ENCODE results near the gene CYP11A1.

CYP11A1 gene

DNA sequence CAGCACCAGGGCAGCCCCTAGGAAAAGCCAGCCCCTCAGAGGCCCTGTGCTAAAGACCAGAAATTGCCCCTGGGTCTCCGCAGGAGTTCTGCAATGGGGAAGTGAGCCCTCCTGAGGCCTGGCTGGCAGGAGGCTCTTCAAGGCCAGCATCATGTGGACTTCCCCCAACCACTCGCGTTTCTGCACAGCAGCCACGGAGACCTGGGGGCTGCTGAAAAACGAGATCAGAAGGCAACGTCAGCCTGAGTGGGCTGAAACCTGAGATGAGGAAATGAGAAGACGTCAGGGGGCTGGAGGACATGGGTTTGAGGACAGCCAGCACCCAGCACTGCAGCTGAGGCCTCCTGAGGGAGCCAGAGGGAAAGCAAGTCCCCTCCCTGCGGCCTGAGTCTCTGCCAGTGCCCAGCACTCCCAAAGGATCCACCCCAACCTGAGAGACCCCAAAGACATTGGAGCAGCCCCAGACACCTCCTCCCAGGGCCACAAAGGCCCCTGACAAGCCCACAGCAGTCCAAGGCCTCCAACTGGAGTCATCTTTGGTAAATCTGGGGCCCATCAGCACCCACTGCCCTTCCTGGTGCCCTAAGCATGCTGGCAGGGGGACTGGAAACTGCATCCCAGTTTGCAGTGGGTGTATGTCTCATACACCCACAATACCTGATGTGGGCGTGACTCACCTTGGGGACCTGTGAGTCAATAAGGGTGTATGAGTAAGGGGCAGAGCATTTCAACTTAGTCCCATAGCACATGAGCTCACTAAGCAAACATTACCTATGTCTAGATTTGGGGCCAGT, 29.2 kb upstream of the CYP11A1 start:
- peak; percentile 92 for DNase-seq (ENCODE audit: low read depth)
- H3K4me3 ChIP-seq (ENCODE audit: low read depth, low read length) = peak overlapping the region; percentile 33
- TF ChIP-seq, protein P1, sequence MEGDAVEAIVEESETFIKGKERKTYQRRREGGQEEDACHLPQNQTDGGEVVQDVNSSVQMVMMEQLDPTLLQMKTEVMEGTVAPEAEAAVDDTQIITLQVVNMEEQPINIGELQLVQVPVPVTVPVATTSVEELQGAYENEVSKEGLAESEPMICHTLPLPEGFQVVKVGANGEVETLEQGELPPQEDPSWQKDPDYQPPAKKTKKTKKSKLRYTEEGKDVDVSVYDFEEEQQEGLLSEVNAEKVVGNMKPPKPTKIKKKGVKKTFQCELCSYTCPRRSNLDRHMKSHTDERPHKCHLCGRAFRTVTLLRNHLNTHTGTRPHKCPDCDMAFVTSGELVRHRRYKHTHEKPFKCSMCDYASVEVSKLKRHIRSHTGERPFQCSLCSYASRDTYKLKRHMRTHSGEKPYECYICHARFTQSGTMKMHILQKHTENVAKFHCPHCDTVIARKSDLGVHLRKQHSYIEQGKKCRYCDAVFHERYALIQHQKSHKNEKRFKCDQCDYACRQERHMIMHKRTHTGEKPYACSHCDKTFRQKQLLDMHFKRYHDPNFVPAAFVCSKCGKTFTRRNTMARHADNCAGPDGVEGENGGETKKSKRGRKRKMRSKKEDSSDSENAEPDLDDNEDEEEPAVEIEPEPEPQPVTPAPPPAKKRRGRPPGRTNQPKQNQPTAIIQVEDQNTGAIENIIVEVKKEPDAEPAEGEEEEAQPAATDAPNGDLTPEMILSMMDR (IDR thresholded peaks at IDR 0.05; ENCODE audit: low read depth, low read length, missing control alignments) = no peak

DNA sequence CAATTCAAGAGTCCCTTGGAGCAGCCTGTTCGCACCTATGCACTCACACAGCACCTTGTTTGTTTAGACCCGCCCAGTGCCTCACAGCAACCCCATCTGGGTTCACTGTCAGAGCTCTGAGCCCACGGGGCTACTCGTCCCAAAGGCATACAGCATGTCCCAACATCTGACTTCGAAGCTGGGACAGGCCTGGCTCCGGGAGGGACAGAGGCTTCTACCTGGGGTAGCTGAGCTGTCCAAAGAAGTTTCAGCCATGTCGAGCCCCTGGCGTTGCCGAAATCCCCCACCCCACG, 28.6 kb upstream of the CYP11A1 start:
- H3K4me3 ChIP-seq (ENCODE audit: low read depth, low read length) = peak overlapping the region; percentile 23
- no peak for DNase-seq (ENCODE audit: low read depth)
- TF ChIP-seq, protein P1 (IDR thresholded peaks at IDR 0.05; ENCODE audit: low read depth, low read length, missing control alignments) = no peak

- no peak for DNase-seq (ENCODE audit: low read depth)
- TF ChIP-seq, protein P1 (IDR thresholded peaks at IDR 0.05; ENCODE audit: low read depth, low read length, missing control alignments) = no peak
- peak overlapping the region; percentile 23 for H3K4me3 ChIP-seq (ENCODE audit: low read depth, low read length)
Measured at GRCh38 chr15:74395319-74396145, 28.1 kb upstream of the CYP11A1 start.

DNA sequence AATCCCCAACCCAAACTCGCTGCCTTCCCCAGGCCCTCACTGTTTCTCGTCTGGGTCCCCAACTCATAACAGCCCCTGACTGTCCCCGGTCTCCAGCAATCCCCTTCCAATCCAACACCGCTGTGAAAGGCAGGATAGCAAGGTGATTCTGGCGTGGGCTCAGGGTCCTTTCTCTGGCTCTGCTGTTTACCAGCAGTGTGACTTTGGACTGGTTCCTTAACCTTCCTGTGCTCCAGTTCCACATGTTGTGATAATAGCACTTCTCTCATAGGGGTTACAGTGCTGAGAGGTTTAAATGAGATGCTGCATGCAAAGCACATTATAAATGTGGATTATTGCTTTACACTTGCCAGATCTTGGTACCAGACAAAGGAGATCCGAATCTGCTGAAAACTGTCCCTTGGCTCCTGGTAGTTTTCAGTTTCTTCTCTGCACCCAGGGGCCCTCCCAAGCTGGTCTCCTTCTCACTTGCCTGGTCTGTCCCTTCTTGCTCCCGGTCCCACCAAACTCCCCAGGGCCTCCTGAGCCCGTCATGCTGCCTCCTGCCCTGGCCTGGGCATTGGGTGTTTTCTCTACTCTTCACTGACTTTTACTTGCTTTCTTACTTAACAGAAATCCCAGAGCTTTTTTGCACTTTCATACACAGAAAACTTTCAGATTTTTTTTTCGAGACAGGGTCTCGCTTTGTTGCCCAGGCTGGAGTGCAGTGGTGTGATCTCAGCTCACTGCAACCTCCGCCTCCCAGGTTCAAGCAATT, 26.8 kb upstream of the CYP11A1 start:
- no peak overlapping the region for H3K4me3 ChIP-seq (ENCODE audit: low read depth, low read length)
- DNase-seq (ENCODE audit: low read depth) = no peak
- TF ChIP-seq, protein P1 (IDR thresholded peaks at IDR 0.05; ENCODE audit: low read depth, low read length, missing control alignments) = no peak

DNA sequence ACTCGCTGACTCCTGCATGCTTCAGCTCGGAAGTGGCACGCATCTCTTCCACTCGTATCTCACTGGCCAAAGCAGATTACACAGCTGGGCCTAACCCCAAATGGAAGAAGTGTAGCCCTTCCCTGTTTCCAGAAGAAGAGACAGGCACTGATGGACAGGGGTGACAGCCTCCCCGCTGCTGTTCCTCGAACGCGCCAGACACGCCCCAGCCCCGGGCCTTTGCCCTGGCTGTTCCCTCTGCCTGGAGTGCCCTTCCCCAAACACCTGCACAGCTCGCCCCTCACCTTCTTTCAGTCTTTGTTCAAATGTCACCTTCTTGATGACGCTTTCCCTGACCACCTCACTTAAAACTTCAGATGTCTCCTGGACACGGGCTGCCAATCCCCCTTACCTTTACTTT, 26.0 kb upstream of the CYP11A1 start:
- no peak for DNase-seq (ENCODE audit: low read depth)
- TF ChIP-seq, protein P1 (IDR thresholded peaks at IDR 0.05; ENCODE audit: low read depth, low read length, missing control alignments) = no peak
- no peak overlapping the region for H3K4me3 ChIP-seq (ENCODE audit: low read depth, low read length)

DNA sequence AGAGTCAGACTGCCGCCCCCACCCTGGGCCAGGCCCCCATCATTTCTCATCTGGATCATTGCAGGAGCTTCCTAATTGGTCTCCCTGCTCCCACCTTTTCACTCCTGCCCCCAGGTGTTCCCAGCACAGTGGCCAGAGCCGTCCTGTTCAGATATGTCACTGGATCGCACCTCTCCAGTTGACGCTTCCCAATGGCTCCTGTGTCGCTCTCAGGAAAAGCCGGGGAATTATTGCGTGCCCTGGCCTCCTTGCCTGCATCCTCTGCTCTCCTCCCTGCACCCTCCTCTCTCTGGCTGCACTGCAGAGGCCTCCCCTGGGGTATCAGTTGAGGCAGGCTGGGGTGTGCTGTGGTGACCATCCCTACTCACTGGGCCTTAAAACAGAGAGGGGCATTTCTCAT, 25.5 kb upstream of the CYP11A1 start:
- TF ChIP-seq, protein P1 (IDR thresholded peaks at IDR 0.05; ENCODE audit: low read depth, low read length, missing control alignments) = no peak
- no peak for DNase-seq (ENCODE audit: low read depth)
- no peak overlapping the region for H3K4me3 ChIP-seq (ENCODE audit: low read depth, low read length)
